H9 (cell line): Measurements from ENCODE around the gene SLC16A6. TPM values are rescaled to one million over a fixed set of nuclear protein-coding genes. Genes with fewer than 3 reads are reported as not detected.

Source experiments
- DNase-seq: peaks from one replicate; pipeline ENCODE4 v3.0.0-alpha.2; 2017
- H2AFZ ChIP-seq: one replicate; pipeline ENCODE4 v1.6.1; 2013; ENCODE audit warnings: mild to moderate bottlenecking, low read length, control low read depth, moderate library complexity
- H2AK5ac ChIP-seq: 2 replicates; pipeline ENCODE4 v1.6.1; 2013; ENCODE audit warnings: low read length, control low read depth, mixed read lengths; ENCODE audit not compliant: insufficient read length
- H2BK120ac ChIP-seq: one replicate; pipeline ENCODE4 v1.6.1; 2013; ENCODE audit warnings: low read depth, mild to moderate bottlenecking, low read length, control low read depth, inconsistent platforms; ENCODE audit not compliant: poor library complexity, severe bottlenecking
- H2BK12ac ChIP-seq: 2 replicates; pipeline ENCODE4 v1.6.1; 2013; ENCODE audit warnings: low read length, control low read depth, mixed read lengths, low read depth; ENCODE audit not compliant: insufficient read length
- H2BK15ac ChIP-seq: 2 replicates; pipeline ENCODE4 v1.6.1; 2013; ENCODE audit warnings: low read depth, low read length, control low read depth
- H2BK20ac ChIP-seq: one replicate; pipeline ENCODE4 v1.6.1; 2013; ENCODE audit warnings: low read depth, mild to moderate bottlenecking, low read length, control low read depth, inconsistent platforms; ENCODE audit not compliant: poor library complexity, severe bottlenecking
- H2BK5ac ChIP-seq: 2 replicates; pipeline ENCODE4 v1.6.1; 2013; ENCODE audit warnings: low read length, control low read depth, mixed read lengths; ENCODE audit not compliant: insufficient read length
- H3K14ac ChIP-seq: 2 replicates; pipeline ENCODE4 v1.6.1; 2013; ENCODE audit warnings: low read length, control low read depth; ENCODE audit not compliant: insufficient read depth
- H3K18ac ChIP-seq: 2 replicates; pipeline ENCODE4 v1.6.1; 2013; ENCODE audit warnings: low read depth, mild to moderate bottlenecking, mixed read lengths, low read length, control low read depth; ENCODE audit not compliant: insufficient read length
- H3K23ac ChIP-seq: 2 replicates; pipeline ENCODE4 v1.6.1; 2013; ENCODE audit warnings: low read length, control low read depth, mixed read lengths, low read depth; ENCODE audit not compliant: insufficient read length
- H3K23me2 ChIP-seq: 2 replicates; pipeline ENCODE4 v1.6.1; 2013; ENCODE audit warnings: low read depth, mild to moderate bottlenecking, mixed read lengths, low read length, control low read depth; ENCODE audit not compliant: insufficient read length, poor library complexity, severe bottlenecking
- H3K27ac ChIP-seq: 2 replicates; pipeline ENCODE4 v1.5.1; 2013; ENCODE audit warnings: low read length, control low read depth, mixed read lengths, low read depth; ENCODE audit not compliant: insufficient read length
- H3K27me3 ChIP-seq: 2 replicates; pipeline ENCODE4 v1.6.1; 2013; ENCODE audit warnings: low read length, control low read depth, inconsistent platforms; ENCODE audit not compliant: insufficient read depth
- H3K4ac ChIP-seq: 2 replicates; pipeline ENCODE4 v1.6.1; 2013; ENCODE audit warnings: low read depth, mild to moderate bottlenecking, control low read depth, inconsistent platforms, low read length, moderate library complexity
- H3K4me1 ChIP-seq: 2 replicates; pipeline ENCODE4 v1.6.1; 2013; ENCODE audit warnings: low read length, control low read depth, inconsistent platforms; ENCODE audit not compliant: insufficient read depth
- H3K4me2 ChIP-seq: 2 replicates; pipeline ENCODE4 v1.6.1; 2013; ENCODE audit warnings: low read length, control low read depth, mixed read lengths; ENCODE audit not compliant: insufficient read length, insufficient read depth
- H3K56ac ChIP-seq: 2 replicates; pipeline ENCODE4 v1.6.1; 2013; ENCODE audit warnings: low read depth, mild to moderate bottlenecking, mixed read lengths, low read length, control low read depth; ENCODE audit not compliant: insufficient read length
- H3K79me1 ChIP-seq: 2 replicates; pipeline ENCODE4 v1.6.1; 2013; ENCODE audit warnings: low read depth, mild to moderate bottlenecking, moderate library complexity, low read length, control low read depth, inconsistent platforms; ENCODE audit not compliant: insufficient read depth, poor library complexity, severe bottlenecking
- H3K79me2 ChIP-seq: 2 replicates; pipeline ENCODE4 v1.6.1; 2013; ENCODE audit warnings: low read length, control low read depth, inconsistent platforms; ENCODE audit not compliant: insufficient read depth
- H3K9ac ChIP-seq: 2 replicates; pipeline ENCODE4 v1.6.1; 2013; ENCODE audit warnings: low read length, control low read depth, mixed read lengths; ENCODE audit not compliant: insufficient read length; ENCODE audit errors: extremely low read depth
- H3K9me3 ChIP-seq: one replicate; pipeline ENCODE4 v1.6.1; 2013; ENCODE audit warnings: low read depth, low read length, inconsistent platforms; ENCODE audit not compliant: control insufficient read depth
- H3T11ph ChIP-seq: one replicate; pipeline ENCODE4 v1.6.1; 2013; ENCODE audit warnings: mild to moderate bottlenecking, low read length, control low read depth, inconsistent platforms
- H4K20me1 ChIP-seq: one replicate; pipeline ENCODE4 v1.6.1; 2013; ENCODE audit not compliant: control insufficient read depth, insufficient read length, insufficient read depth
- H4K5ac ChIP-seq: 2 replicates; pipeline ENCODE4 v1.6.1; 2013; ENCODE audit warnings: low read depth, mild to moderate bottlenecking, mixed read lengths, low read length, control low read depth; ENCODE audit not compliant: insufficient read length
- H4K8ac ChIP-seq: replicated peaks from 2 replicates; pipeline ENCODE4 v1.6.1; 2013; ENCODE audit warnings: low read length, control low read depth, mixed read lengths, low read depth; ENCODE audit not compliant: insufficient read length
- H4K91ac ChIP-seq: 2 replicates; pipeline ENCODE4 v1.6.1; 2013; ENCODE audit warnings: low read depth, mild to moderate bottlenecking, moderate library complexity, mixed read lengths, low read length, control low read depth; ENCODE audit not compliant: insufficient read length
- H3K27ac Mint-ChIP-seq, 3 experiments: 2 replicates in 2 of 3; 3 replicates in 1 of 3; pipeline ENCODE4 v1.8.0; 2020 to 2021; ENCODE audit warnings: mixed read lengths in 3 of 3, mild to moderate bottlenecking in 1 of 3, moderate library complexity in 1 of 3
- H3K27me3 Mint-ChIP-seq: 2 replicates; pipeline ENCODE4 v1.8.0; 2021; ENCODE audit warnings: low read depth, mild to moderate bottlenecking, moderate library complexity, mixed read lengths
- H3K36me3 Mint-ChIP-seq, 3 experiments: 2 replicates in 2 of 3; 3 replicates in 1 of 3; pipeline ENCODE4 v1.8.0; 2020 to 2021; ENCODE audit warnings: low read depth in 3 of 3, mixed read lengths in 3 of 3; ENCODE audit not compliant: insufficient read depth in 1 of 3
- H3K4me1 Mint-ChIP-seq, 2 experiments: 2 replicates each; pipeline ENCODE4 v1.8.0; 2020; ENCODE audit warnings: mixed read lengths in 2 of 2
- H3K4me3 Mint-ChIP-seq, 2 experiments: 2 replicates in 1 of 2; 3 replicates in 1 of 2; pipeline ENCODE4 v1.8.0; 2020 to 2021; ENCODE audit warnings: mild to moderate bottlenecking in 2 of 2, mixed read lengths in 2 of 2, moderate library complexity in 1 of 2
- H3K9me3 Mint-ChIP-seq, 2 experiments: 2 replicates in 1 of 2; 3 replicates in 1 of 2; pipeline ENCODE4 v1.8.0; 2020; ENCODE audit warnings: mild to moderate bottlenecking in 2 of 2, mixed read lengths in 2 of 2, moderate library complexity in 1 of 2
- CTCF ChIP-seq: fragments of 200-600 bp; sonication (generic); conservative IDR thresholded peaks from 3 replicates; pipeline ENCODE4 v1.8.0; 2021; ENCODE audit warnings: antibody characterized with exemption, mild to moderate bottlenecking
- WGBS: extraction: QIAGEN DNeasy Blood & Tissue Kit; methylation state at CpG from one replicate; pipeline ENCODE4 v1.1.7; 2013; ENCODE audit warnings: missing lambda C conversion rate, low lambda C conversion rate, mixed read lengths; ENCODE audit not compliant: insufficient read length; ENCODE audit errors: extremely low coverage; 5-methylcytosine and 5-hydroxymethylcytosine counted together
- total RNA-seq: library from RNA; stranded (reverse); gene quantifications from 2 replicates; pipeline ENCODE4 v1.2.1, GENCODE V29; 2021

The SLC16A6 gene
- total RNA-seq, 1 experiment from 2014 or later, result 0.33 TPM

GRCh38 chr17:68328676-68329075 is 37.7 kb upstream of the SLC16A6 start:
- no peaks in the 10 kb centered on the region for H3K23me2 ChIP-seq
- no peak overlapping the region for H2BK20ac ChIP-seq
- no peak overlapping the region for H4K91ac ChIP-seq
- H4K5ac ChIP-seq, result no peak overlapping the region
- no CpG with 5 or more reads among the region's 4 CpGs for WGBS
- H3T11ph ChIP-seq, result no peak overlapping the region
- H3K18ac ChIP-seq, result no peak overlapping the region
- Mint-ChIP-seq H3K9me3 (peaks cover 21 to 32% of the 10 kb centered on the region in 2 experiments), H3K27ac (0 out of 7 replicates have a peak overlapping the region, but pooled peaks of 1 of the 3 experiments have one; percentile 53), H3K4me3 (no peak overlapping the region), H3K4me1 (0 out of 4 replicates have a peak, but pooled peaks cover 0 to 2% of the 10 kb centered on the region in 2 experiments), H3K27me3 (peaks cover 1% of the 10 kb centered on the region; the same call in 1 of the 2 replicates), H3K36me3 (peaks cover 10 to 15% (median 15%) of the 10 kb centered on the region in 3 experiments)
- H3K14ac ChIP-seq, result no peak overlapping the region
- H3K79me1 ChIP-seq, result no peaks in the 10 kb centered on the region
- no peak overlapping the region for H3K4me2 ChIP-seq
- no peaks in the 10 kb centered on the region for H3K9me3 ChIP-seq
- no peaks in the 10 kb centered on the region for H3K79me2 ChIP-seq
- no peak overlapping the region for H3K23ac ChIP-seq
- no peak overlapping the region for H2BK120ac ChIP-seq
- no peak overlapping the region for H2BK5ac ChIP-seq
- no peak overlapping the region for H2BK12ac ChIP-seq
- H3K56ac ChIP-seq, result no peak overlapping the region
- no peak overlapping the region for H2AK5ac ChIP-seq
- H3K4ac ChIP-seq, result no peak overlapping the region
- no peaks in the 10 kb centered on the region for H3K27me3 ChIP-seq
- no peak for TF ChIP-seq CTCF
- no peak overlapping the region for H2BK15ac ChIP-seq
- no peak overlapping the region for H3K27ac ChIP-seq
- no peak overlapping the region for H2AFZ ChIP-seq
- no peaks in the 10 kb centered on the region for H4K20me1 ChIP-seq
- H3K4me1 ChIP-seq, result no peaks in the 10 kb centered on the region
- DNase-seq, result no peak
- no peak overlapping the region for H4K8ac ChIP-seq
- no peak overlapping the region for H3K9ac ChIP-seq
